Placental epithelial cell (primary cell): ENCODE results near the gene DEPDC7. TPM values are rescaled to one million over a fixed set of nuclear protein-coding genes. Genes with fewer than 3 reads are reported as not detected.

ENCODE experiments used
- small RNA-seq: library from RNA; depleted of rRNA; stranded (forward); fragments of <200 nt; gene quantifications from one replicate; pipeline ENCODE3, GENCODE V24; 2012
- total RNA-seq: library from RNA; depleted of rRNA; stranded (reverse); fragments of >200 nt; gene quantifications from 2 replicates; pipeline ENCODE4 v1.2.3, GENCODE V29; 2012

Gene DEPDC7
- 38.9 and 39.9 TPM in 2 replicates for total RNA-seq

GRCh38 chr11:33015621-33016551 is at the start of gene DEPDC7:
Gene DEPDC7, plus strand, starts transcription at chr11:33015878. Its CDS starts 78 bp downstream, at chr11:33015956.

GRCh38 chr11:33039274-33040032 is 23.8 kb downstream of the DEPDC7 start, which contains the start of gene TCP11L1:
Gene TCP11L1, plus strand, starts transcription at chr11:33039572. Its CDS starts 4,202 bp downstream, at chr11:33043774.

Small RNA genes lying within 50 kb of the gene (small RNA-seq; reads per million reads assigned to genes)
- gene RF00019, result not detected

Other genes with a start within 250 kb of the DEPDC7 start
- gene CCDC73, start 221.2 kb upstream of the DEPDC7 start, total RNA-seq, result not detected in 2 replicates
- 4.9 and 9.4 TPM in 2 replicates for gene PRRG4, start 186.0 kb upstream of the DEPDC7 start, total RNA-seq
- 17.0 and 18.5 TPM in 2 replicates for gene QSER1, start 123.1 kb upstream of the DEPDC7 start, total RNA-seq
- 146 and 186 TPM in 2 replicates for gene TCP11L1, start 23.7 kb downstream of the DEPDC7 start, total RNA-seq
- gene CSTF3, start 145.6 kb downstream of the DEPDC7 start, total RNA-seq, result 24.0 and 24.3 TPM in 2 replicates
- 174 and 190 TPM in 2 replicates for gene HIPK3, start 241.5 kb downstream of the DEPDC7 start, total RNA-seq